Measurements from ENCODE around the gene MUC13.
"Not testable (repeated sequence)": the region's sequence is repeated elsewhere in the genome, so short reads cannot be mapped to it uniquely, and the experiment has no call there.

The MUC13 gene, protein sequence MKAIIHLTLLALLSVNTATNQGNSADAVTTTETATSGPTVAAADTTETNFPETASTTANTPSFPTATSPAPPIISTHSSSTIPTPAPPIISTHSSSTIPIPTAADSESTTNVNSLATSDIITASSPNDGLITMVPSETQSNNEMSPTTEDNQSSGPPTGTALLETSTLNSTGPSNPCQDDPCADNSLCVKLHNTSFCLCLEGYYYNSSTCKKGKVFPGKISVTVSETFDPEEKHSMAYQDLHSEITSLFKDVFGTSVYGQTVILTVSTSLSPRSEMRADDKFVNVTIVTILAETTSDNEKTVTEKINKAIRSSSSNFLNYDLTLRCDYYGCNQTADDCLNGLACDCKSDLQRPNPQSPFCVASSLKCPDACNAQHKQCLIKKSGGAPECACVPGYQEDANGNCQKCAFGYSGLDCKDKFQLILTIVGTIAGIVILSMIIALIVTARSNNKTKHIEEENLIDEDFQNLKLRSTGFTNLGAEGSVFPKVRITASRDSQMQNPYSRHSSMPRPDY

DNA sequence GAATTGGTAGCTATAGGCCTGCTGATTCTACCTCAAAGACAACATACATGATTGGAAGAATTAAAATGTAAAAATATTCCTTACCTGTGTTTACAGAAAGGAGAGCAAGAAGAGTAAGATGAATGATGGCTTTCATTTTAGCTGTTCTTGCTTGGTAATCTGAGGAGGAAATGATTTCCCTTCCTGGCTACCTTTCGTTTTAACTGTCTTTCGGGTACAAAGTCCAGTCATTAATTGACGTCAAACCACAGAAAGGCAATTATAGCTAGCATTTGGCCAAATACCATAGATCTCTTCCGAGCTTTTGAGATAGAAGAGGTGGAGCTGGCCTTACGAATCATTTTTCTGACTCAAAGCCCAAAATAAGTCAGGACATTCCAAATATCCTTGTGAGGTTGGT is at the start of gene MUC13:
MUC13 (minus strand) TSS at position 175 of the 400 bp plus-strand sequence; CDS start at position 136, 39 bp downstream.
- DNase-seq (ENCODE audit: low read depth in 2 of 2) = no peak

DNA sequence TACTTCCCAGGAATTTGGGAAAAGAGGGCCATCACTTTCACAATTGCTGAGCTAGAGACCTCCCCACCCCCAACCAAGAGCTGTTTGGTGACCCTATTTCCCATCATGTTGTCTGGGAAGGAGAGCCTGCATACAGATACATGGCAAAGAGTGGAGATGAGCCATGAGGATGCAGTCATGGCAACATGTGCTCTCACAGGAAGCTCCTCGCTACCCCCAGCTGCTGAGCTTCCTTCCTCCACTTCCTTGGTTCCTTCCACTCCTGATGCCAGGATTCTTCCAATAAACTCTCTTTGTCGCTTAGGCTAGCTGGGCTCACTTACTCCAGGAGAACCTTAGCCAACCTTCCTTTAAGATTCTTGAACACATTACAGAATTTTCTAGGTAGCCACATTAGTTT is 48.3 kb upstream of the MUC13 start:
- no peak for DNase-seq (ENCODE audit: low read depth in 2 of 2)

DNA sequence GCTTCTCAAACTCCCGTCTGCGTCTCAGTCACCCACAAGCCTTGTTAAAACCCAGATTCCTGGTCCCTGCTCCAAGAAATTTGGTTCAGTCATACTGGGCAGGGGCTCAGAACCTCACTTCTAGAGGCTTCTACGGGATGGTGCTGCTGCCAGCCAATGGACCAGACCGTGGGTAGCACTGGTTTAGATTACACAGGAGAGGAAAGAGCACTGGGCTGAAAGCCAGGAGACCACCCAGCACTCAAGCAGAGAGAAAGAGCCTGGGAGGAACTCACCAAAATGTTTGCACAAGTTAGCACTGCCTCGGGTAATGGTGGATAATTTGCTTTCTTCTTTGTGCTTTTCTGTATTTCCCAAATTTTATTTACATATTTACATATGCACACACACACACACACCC is 46.9 kb upstream of the MUC13 start:
- no peak for DNase-seq (ENCODE audit: low read depth in 2 of 2)

DNA sequence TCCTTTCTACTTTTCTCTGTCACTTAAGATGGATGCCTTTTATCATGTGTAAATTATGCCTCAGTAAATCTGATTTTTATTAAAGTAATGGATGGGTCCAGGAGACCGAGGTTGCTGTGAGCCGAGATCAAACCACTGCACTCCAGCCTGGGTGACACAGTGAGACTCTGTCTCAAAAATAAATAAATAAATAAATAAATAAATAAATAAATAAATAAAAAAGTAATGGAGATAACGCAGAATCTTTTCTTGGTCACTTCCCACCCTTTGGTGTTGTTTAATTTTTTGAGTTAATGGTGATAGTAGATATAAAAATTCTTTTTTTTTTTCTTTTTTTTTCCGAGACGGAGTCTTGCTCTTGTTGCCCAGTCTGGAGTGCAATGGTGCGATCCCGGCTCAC is 44.1 kb upstream of the MUC13 start:
- no peak for DNase-seq (ENCODE audit: low read depth in 2 of 2)

DNA sequence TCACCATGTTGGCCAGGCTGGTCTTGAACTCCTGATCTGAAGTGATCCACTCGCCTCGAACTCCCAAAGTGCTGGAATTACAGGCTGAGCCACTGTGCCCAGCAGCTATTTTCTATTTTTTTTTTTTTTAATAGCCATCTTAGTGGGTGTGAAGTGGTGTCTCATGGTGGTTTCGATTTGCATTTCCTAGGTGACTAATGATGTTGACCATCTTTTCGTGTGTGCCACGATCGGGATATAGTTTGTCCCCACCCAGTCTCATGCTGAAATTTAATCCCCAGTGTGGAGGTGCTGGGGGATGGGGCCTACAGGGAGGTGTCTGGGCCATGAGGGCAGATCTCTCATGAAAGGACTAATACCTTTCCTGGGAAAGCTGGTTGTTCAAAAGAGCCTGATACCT is 41.8 kb upstream of the MUC13 start:
- DNase-seq (ENCODE audit: low read depth in 2 of 2) = no peak

DNA sequence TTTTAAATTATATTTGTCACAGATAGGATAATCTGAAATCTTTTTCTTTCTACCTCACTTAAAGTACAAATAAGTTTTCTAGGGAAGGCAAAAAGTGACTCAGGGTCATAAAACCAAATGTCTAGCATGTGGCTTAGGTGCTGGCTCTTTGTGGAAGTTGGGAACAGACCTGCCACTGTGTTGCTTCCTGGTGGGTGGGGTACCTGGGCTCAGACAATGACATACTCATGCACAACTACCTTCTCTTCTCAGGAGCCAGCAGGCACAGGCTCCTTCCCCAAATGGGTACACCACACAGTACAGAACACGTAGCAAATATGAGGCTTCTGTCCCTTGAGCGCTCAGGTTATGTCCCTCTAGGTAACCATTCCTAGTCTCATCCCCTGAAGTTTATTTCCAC is 40.1 kb upstream of the MUC13 start:
- no peak for DNase-seq (ENCODE audit: low read depth in 2 of 2)

DNA sequence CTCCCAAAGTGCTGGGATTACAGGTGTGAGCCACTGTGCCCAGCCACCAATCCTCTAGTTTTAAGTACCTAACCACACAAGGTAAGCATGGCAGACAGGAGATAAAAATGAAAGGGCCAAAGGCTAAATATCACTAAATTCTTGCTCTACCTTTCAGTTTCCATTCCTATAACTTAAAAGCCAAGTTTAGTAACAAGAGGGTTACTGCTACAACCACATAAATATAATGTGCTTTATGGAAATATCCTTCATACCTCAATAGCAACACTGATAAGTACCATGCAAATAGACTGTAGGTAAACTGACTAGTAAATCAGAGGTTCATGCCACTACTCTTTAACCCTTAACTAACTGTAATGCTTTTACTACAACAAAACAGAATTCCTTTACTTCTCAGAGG is 38.7 kb upstream of the MUC13 start:
- DNase-seq (ENCODE audit: low read depth in 2 of 2) = no peak

DNA sequence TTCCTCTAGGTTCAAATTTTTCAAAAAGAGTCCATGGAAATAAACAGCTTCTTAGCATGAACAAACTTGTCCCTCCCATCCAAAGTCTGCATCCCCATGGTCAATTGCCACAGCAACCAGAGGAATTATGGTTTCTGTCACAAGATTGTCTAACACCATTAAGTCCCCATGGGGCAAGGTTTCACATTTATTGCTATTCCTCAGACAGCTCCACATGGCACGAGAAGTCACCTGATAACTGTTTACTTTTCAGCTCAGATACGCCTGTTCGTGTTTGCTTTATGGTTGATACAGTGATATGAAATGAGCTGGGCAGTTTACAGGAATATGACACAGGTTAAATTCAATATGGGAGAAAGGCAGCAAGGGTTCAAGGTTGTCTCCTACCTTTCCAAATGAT is 37.9 kb upstream of the MUC13 start:
- no peak for DNase-seq (ENCODE audit: low read depth in 2 of 2)

DNA sequence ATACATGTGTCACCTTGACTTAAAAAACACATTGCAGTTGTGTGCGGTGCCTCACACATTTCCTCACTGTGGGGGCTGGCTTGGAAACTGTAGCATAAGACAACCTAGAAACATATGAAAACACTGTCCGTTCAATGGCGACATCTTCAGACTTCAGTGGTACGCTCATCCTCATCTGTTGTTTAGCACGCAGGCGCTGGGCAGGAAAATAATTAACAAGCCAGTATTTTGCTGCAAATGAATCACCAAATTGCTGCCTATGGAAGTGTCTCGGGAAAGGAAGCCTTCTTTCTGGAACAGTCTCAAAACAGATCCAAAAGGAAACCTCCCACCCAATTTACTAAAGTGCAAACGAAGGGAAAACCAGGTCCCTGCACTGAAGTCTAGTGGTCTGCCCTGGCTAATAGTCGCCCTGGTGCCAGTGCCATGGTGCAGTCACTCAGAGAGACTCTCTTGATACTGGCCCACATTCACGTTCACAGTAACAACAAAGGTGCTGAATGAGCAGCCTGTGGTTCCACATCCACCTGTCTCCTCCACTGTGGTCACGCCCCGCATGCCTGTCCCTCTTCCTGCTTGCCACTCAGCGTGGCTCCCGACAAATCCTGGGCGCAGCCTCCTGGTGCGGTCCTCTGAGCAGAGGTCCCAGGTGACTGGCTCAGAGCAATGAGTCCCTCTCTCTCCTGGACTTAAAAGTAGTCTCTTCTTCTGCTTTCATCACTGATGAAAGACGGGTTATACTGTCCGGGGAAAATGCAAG is 35.6 kb upstream of the MUC13 start:
- DNase-seq (ENCODE audit: low read depth in 2 of 2) = no peak

DNA sequence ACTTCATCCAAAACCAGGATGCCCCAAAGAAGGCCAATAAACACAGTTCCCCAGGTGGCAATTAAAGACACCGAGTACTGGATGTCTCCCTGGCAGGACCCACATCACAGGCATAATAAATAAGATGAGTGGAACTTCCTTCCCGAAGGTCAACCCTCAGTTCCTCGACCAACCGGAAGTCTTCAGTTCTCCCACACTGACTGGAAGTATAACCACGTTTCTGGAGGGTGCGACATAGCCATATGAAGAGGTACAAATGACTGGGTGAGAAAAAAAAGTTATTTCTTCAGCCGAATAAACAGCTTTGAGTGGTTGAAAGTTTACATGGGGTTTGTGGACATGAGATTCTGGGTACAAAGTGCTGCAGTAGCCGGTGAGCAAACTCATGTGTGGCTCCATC is 34.6 kb upstream of the MUC13 start:
- DNase-seq (ENCODE audit: low read depth in 2 of 2) = no peak

DNA sequence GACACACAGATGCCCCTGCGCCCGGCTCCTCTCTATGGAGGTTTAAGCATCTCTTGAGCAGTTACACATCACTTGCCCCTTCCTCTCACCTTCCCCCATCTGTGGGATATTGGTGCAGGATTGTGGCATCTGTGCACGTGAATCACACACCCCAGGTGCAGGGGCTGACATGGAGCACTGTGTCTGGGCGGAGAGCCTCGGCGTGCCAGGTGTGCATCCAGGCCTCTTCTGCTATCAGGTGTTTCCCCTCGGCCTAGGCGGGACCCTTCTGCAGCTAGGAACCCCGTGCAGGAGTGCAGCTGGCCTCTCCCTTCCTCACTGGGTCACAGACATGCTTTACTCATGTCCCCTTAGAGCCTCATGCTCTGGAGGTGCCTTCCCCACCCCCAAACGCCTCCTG is 33.4 kb upstream of the MUC13 start:
- DNase-seq (ENCODE audit: low read depth in 2 of 2) = no peak

DNA sequence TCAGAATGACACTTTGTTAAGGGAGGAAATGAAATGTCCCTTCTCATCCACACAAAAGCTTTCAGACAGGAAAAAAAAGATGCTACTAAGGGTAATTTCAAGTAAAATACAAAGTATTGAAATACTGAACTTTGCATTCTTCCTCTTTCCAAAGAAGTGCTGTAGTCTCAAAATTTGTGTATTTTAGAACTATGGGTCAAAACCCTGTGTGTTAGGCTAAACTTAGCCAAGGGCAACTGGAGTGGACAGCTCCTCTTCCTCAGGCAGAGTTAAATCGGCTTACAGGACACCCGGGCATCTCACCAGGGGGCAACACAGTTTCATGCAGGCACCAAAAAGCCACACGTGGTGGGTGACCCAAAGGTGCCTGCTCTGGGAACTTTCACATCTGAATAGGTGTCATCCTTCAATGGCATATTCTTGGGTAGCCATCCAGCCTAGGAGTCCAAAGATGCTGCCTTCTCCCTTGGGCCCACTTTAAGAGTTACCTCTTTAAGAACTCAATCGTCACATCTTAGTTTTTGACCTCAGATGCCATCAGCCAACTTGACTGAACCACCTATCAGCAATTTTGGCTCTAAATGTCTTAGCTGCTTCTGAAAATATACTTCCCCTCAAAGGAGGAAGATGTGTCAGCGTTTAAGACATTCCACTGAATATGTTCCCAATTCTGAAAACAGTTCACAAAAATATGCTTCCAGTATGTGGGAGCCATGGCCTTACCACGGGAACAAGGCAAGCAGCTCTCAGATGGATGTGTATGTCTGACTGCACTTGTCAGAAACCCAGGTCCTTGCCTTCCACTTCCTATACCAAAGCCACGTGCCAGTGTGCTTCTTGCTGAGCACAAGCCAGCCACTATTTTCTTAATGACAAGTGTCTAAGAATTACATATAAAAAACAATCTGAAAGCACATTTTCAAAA is 32.2 kb upstream of the MUC13 start:
- DNase-seq (ENCODE audit: low read depth in 2 of 2) = no peak

DNA sequence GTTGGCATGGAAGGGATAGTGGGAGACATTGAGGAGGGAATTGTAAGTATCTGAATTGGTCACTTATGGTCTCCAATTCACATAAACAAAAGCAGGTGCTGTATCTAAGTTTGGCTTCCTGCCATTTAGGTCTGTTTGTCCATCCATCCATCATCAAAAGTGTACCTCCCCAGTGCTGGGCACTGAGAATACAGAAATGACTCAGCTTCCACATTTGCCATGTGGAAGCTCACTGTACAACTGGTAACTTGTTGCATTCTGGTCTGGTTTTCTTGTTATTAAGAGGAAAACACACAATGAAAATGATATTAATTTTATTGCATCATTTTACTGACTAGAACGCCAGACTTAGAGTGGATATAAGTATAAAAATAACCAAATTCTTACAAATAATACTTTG is 30.9 kb upstream of the MUC13 start:
- DNase-seq (ENCODE audit: low read depth in 2 of 2) = no peak

DNA sequence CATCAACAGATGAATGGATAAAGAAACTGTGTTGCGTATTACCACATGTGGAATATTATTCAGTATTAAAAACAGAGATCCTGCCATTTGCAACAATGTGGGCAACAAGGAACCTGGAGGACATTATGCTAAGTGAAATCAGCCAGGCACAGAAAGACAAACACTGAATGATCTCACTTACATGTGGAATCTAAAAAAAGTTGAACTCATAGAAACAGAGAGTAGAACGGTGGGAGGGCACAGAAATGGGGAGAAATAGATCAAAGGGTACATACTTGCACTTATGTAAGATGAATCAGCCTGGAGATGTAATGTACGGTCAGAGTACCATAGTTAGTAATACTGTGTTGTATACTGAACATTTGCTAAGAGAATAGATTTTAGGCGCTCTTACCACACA is 29.8 kb upstream of the MUC13 start:
- DNase-seq (ENCODE audit: low read depth in 2 of 2) = no peak

DNA sequence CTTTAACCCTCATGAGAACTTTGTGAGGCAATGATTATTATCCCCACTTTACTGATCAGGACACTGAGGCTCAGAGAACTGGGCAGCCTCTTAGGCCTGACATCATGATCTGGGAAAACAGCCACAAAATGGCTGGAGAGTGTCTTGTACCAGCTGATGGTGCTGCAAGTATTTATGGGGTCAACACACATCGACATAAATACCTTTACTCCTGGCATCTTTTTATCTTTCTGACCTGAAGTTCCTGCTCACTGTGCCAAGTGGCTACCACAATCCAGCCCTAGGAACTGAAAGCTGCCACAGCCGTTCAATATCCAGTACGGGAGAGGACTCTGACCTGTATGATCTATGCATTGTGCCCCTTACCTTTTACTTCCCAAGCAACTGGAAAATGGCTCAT is 29.2 kb upstream of the MUC13 start:
- no peak for DNase-seq (ENCODE audit: low read depth in 2 of 2)

DNA sequence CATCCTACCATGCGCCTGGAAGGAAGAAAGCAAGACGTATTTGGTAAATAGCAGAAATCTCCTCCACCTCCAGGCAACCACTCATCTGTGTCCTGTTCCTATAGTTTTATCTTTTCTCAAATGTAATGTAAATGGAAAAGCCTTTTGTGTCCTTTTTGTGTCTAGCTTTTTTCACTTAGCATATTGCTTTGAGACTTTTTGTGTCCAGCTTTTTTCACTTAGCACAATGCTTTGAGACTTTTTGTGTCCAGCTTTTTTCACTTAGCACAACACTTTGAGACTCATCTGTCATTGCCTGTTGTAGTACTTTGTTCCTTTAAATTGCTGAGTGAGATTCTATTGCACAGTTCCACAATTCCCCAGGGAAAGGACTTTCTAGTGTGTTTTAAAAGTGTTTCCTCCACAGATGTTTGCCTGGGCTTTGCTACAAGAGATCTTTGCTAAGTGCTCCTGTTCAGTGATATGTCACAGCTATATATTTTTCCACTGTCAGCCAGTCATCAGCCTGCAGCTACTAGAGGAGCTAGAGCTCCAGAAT is 27.9 kb upstream of the MUC13 start:
- no peak for DNase-seq (ENCODE audit: low read depth in 2 of 2)

DNA sequence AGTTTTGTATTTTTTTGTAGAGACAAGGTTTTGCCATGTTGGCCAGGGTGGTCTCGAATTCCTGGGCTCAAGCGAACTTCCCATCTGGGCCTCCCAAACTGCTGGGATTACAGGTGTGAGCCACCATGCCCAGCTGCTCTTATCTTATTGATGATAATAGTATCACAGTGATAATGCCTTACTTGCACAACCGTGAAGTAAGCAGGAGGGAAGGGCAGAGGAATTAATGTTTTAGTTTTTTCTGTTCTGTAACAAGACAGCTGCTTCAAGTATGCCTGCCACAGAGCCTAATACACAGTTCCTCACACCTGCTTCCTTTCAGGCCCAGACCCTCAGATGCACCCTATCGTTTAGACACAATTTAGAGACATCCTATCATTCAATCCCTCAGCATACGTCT is 26.1 kb upstream of the MUC13 start:
- DNase-seq (ENCODE audit: low read depth in 2 of 2) = no peak

DNA sequence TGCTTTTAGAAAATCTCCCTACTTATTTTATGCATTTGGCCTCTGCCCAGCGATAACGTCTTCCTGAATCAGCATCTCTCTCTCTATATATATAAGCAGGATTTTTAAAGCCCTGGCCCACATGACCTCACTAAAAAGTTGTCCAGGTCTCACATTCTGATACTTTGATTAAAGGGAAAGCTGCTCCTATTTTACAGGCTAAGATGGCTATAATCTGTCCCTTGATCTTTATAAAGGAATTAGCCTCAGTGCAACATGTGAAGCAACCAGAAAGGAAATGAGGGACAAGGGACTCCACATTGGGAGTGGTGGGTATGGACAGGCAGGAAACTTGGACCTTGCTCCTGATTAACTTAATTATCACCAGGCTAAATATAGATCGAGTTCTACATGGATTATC is 25.6 kb upstream of the MUC13 start:
- DNase-seq (ENCODE audit: low read depth in 2 of 2) = no peak

DNA sequence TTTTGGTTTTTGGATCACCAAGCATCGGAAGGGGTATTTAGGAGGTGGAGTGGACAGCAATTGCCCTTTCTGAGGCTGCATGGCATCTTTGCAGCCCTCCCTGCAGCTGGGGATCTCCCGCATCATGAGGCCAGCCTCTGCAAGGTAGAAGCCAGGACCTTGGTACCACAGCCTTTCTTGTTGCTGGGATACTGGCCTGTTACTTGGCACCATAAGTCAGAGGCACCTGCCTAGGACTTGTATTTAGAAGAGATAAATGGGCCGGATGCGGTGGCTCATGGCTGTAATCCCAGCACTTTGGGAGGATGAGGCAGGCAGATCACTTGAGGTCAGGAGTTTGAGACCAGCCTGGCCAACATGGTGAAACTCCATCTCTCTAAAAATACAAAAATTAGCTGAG is 23.4 kb upstream of the MUC13 start:
- not testable (repeated sequence) for DNase-seq (ENCODE audit: low read depth in 2 of 2)

DNA sequence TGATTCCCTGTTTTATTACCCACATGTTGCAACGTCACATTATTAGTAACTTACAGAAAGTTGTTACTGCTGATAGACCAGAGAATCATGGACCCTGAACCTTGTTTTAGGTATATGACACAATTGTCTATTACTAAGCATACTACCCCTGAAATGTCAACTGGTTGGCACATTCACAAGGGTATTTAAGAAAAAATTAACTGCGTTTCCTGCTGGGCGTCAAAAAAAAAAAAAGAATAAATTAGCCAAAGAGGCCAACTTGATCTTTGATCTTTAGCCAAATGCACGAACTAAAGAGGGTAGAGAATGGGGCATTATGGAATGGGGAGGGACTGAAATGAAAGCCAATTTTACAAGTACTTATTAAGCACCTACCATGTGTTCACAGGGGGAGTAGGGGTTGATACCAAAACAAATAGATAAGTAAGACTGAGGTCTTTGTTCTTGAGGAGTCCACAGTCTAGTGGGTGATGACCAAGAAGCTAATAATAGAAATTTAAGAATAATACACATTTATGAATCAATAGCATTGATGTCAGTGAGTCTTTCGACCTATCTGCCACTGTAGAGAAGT is 17.8 kb upstream of the MUC13 start:
- no peak for DNase-seq (ENCODE audit: low read depth in 2 of 2)

DNA sequence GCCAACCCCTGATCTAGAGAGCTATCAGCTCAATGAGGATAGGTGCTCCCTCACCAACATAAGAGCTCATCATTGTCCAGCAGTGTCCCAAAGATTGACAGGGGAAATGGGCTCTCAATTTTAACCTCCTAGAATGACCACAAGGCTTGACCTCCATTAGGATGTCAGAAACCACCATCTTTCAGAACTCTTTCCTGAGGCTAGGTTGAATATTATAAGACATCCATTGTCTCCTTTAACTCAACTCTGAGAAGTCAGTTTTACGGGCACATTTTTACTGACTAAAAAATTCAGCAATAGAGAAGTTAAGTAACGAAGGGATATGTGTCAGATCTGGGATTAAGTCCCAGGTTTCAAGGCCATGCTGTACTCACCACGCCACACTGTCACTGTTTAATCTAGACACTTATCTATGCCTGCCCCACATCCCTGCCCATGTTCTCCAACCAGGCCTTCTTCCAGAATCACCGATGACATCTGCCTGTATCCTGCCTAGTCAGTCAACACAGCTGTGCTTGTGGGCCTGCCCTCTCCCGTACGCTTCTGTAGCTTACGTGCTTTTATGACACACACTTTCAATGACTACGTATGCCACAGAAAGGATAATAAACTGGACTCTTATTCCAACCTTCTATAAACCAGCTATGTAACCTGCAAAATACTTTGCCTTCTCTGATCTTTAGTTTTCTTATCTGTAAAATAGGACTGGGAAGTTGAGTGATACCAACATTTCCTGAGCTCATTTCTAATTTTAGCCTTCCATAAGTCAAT is 17.1 kb upstream of the MUC13 start:
- DNase-seq (ENCODE audit: low read depth in 2 of 2) = no peak

Data from stimulated activated CD8-positive, alpha-beta memory T cell treated with anti-CD3 and anti-CD28 coated beads, Interleukin-2, amount 100 ng/mL, for 48 hours (primary cell).